Heart left ventricle (tissue), 16 donors: Measurements from ENCODE around the gene ZNF664. TPM values are rescaled to one million over a fixed set of nuclear protein-coding genes. Genes with fewer than 3 reads are reported as not detected.

Experiments
- ATAC-seq, 4 donors: fragments of 200-7000 bp; cut with Tn5 transposase; one replicate each; pipeline ENCODE4 v1.9.1; 2020 to 2022; ENCODE audit warnings: moderate library complexity in 4 of 4, mild to moderate bottlenecking in 3 of 4, moderate number of reproducible peaks in 1 of 4
- DNase-seq, 5 donors: peaks; one replicate each; pipeline ENCODE4 v3.0.0-alpha.2; 2020
- H3K27ac ChIP-seq, 12 donors: fragments of 200-600 bp; sonication (generic) in 4 of 12; one replicate each; pipeline versions ENCODE4 v1.5.0 to v1.8.0; 2016 to 2022; ENCODE audit warnings: mild to moderate bottlenecking in 2 of 12
- H3K27me3 ChIP-seq, 9 donors: fragments of 200-600 bp; sonication (generic) in 2 of 9; one replicate each; pipeline versions ENCODE4 v1.5.1 to v1.8.0; 2016 to 2022; ENCODE audit warnings: mild to moderate bottlenecking in 3 of 9
- H3K36me3 ChIP-seq, 9 donors: fragments of 200-600 bp; sonication (generic) in 2 of 9; one replicate each; pipeline versions ENCODE4 v1.5.0 to v1.8.0; 2018 to 2022; ENCODE audit warnings: mild to moderate bottlenecking in 2 of 9
- H3K4me1 ChIP-seq, 12 donors: fragments of 200-600 bp; sonication (generic) in 4 of 12; one replicate each; pipeline versions ENCODE4 v1.5.0 to v1.8.0; 2016 to 2022; ENCODE audit warnings: mild to moderate bottlenecking in 3 of 12
- H3K4me3 ChIP-seq, 12 donors: fragments of 200-600 bp; sonication (generic) in 4 of 12; one replicate each; pipeline versions ENCODE4 v1.5.0 to v1.8.0; 2017 to 2022; ENCODE audit warnings: mild to moderate bottlenecking in 9 of 12, moderate library complexity in 4 of 12
- H3K9me3 ChIP-seq, 12 donors: fragments of 200-600 bp; sonication (generic) in 4 of 12; one replicate each; pipeline versions ENCODE4 v1.5.0 to v1.8.0; 2016 to 2022; ENCODE audit warnings: mild to moderate bottlenecking in 1 of 12
- CTCF ChIP-seq, 12 donors: fragments of 200-600 bp; sonication (generic) in 4 of 12; IDR thresholded peaks; one replicate each; pipeline versions ENCODE4 v1.5.0 to v1.8.0; 2018 to 2022; ENCODE audit warnings: antibody characterized with exemption in 12 of 12, mild to moderate bottlenecking in 5 of 12
- POLR2A ChIP-seq, 2 donors: fragments of 450-650 bp; IDR thresholded peaks; one replicate each; pipeline ENCODE4 v1.6.1; 2017; ENCODE audit warnings: antibody characterized with exemption in 2 of 2, mild to moderate bottlenecking in 2 of 2, moderate library complexity in 2 of 2
- WGBS, 4 donors: extraction: QIAGEN DNeasy Blood & Tissue Kit in 2 of 4; methylation state at CpG; one replicate each; pipeline versions ENCODE4 v1.1.5 to v1.1.7; 2013 to 2018; 5-methylcytosine and 5-hydroxymethylcytosine counted together
- intact Hi-C, 10 donors: fragments of 100-400 bp; cut with DNase I; formaldehyde crosslinking; loops; one replicate each; pipeline versions ENCODE4 v1.11.1 to v1.14.2; 2022
- polyA plus RNA-seq, 2 donors: library from polyadenylated mRNA; stranded (reverse); fragments of 200-250 nt; gene quantifications; one replicate each; pipeline ENCODE4 v1.2.3, GENCODE V29; 2013
- total RNA-seq, 9 donors: library from RNA; depleted of rRNA in 2 of 9; stranded (reverse); fragments of >200 nt in 2 of 9; fragmentation: NEBNext Ultra II Directional in 3 of 9; extraction: Animal tissue kit (Norgen Biotek cat#: 25700) in 3 of 9; gene quantifications; one replicate each; pipeline versions ENCODE4 v1.1.0 to v1.2.4, GENCODE V29; 2016 to 2023
- donor health status: ischemic (EF 13 %, LVEDD 7.1; RV severe dilation, severe dysfunction).
- donor health status: healthy with polysubstance abuse.
- donor health status: DM: no; HTN: yes; CAD: no.
- donor health status: DM: no; HTN: no; CAD: no.
- donor health status: ischemic (EF 25% LVEDD 6.9; RV normal size, moderate dysfunction).
- donor health status: ischemic (EF 25% LVEDD 5.7; RV mildly dilated, moderate dysfunction).
- donor health status: healthy.
- donor health status: DM: yes; HTN: yes; CAD: no.
- donor health status: ischemic (EF 35%, LVEDD 5.7; RV mildly dilated, moderate dysfunction).
- donor health status: nonischemic (EF 11% LVEDD 7.7; RV severe dilation, severe dysfunction).
- donor health status: DM: yes; HTN: yes; CAD: no.
- donor health status: PGD.
- donor health status: ischemic (EF 29% LVEDD 5.4; RV normal size, mild dysfunction).
- donor health status: nonischemic (EF 23%, LVEDD 6.1; RV moderate dilation, normal function).

Gene ZNF664
- total and polyA plus RNA-seq, 11 donors: 43.1 to 104 (median 73.3) TPM

- intact Hi-C loops: loop anchor here in 1 of 10 donors (10.0 kb wide), 1 partner anchor 116 kb away; no protein-coding TSS in a partner anchor
- Histone ChIP-seq H3K27ac (peak overlapping the region in 3 of 12 donors; percentile 5 to 38 (median 28)), H3K27me3 (no peaks in the 10 kb centered on the region), H3K9me3 (peaks cover 0 to 6% (median 0%) of the 10 kb centered on the region in 12 donors), H3K4me3 (no peak overlapping the region), H3K4me1 (peaks cover 0 to 20% (median 7%) of the 10 kb centered on the region in 12 donors), H3K36me3 (no peaks in the 10 kb centered on the region)
- TF ChIP-seq POLR2A (IDR thresholded peaks at IDR 0.05) (no peak), CTCF (IDR thresholded peaks at IDR 0.05) (no peak)
- 60 to 72% (median 64%) methylated on average over 2 of the region's 2 CpGs for whole genome bisulfite sequencing, 4 donors
- ATAC-seq (peak in 1 of 4 donors; percentile 19), DNase-seq (no peak)
Observed at GRCh38 chr12:124020514-124020949, 47.5 kb downstream of the ZNF664 start.

DNA sequence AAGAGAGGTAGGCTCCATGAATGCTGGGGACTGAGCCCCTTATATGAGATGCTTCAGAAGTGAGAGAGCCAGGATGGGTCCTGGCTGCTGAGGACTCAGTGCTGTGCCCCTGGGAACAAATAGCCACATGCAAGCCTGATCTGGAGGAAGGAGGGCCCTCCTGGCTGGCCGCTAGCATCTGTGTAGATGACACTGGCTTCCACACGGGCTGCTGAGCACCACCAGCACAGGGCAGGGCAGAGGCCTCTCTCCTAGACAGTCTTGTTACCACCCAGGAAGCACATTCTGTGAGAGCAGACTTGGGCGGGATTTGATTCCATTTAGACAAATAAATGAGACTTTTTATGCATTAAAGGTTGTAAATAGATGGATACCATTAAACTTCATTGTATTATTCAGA lies 48.0 kb downstream of the ZNF664 start:
- H3K27me3 ChIP-seq: no peaks in the 10 kb centered on the region
- TF ChIP-seq POLR2A (IDR thresholded peaks at IDR 0.05): no peak
- no peak for TF ChIP-seq CTCF (IDR thresholded peaks at IDR 0.05)
- no peaks in the 10 kb centered on the region for H3K36me3 ChIP-seq
- DNase-seq (no peak), ATAC-seq (peak in 2 of 4 donors; percentile 11 to 17)
- H3K9me3 ChIP-seq: peaks cover 0 to 6% (median 0%) of the 10 kb centered on the region in 12 donors
- 75 to 84% (median 80%) methylated on average over 3 of the region's 3 CpGs for WGBS, 4 donors
- peak overlapping the region in 4 of 12 donors; percentile 5 to 38 (median 26) for H3K27ac ChIP-seq
- no peak overlapping the region for H3K4me3 ChIP-seq
- H3K4me1 ChIP-seq: peaks cover 0 to 20% (median 7%) of the 10 kb centered on the region in 12 donors
- intact Hi-C loops: loop anchor here in 1 of 10 donors (10.0 kb wide), 1 partner anchor 116 kb away; no protein-coding TSS in a partner anchor

- Histone ChIP-seq H3K4me1 (peaks cover 0 to 29% (median 14%) of the 10 kb centered on the region in 12 donors), H3K4me3 (no peak overlapping the region), H3K27me3 (no peaks in the 10 kb centered on the region), H3K36me3 (no peaks in the 10 kb centered on the region), H3K9me3 (peaks cover 0 to 6% (median 0%) of the 10 kb centered on the region in 12 donors), H3K27ac (no peak overlapping the region)
- DNase-seq: no peak
- TF ChIP-seq POLR2A (IDR thresholded peaks at IDR 0.05) (no peak), CTCF (IDR thresholded peaks at IDR 0.05) (no peak)
- no peak for ATAC-seq
- intact Hi-C loops: loop anchor here in 1 of 10 donors (10.0 kb wide), 1 partner anchor 117 kb away; no protein-coding TSS in a partner anchor
- 92 to 94% (median 93%) methylated on average over 3 of the region's 3 CpGs for WGBS, 4 donors
Observed at GRCh38 chr12:124022161-124022560, 49.1 kb downstream of the ZNF664 start.

DNA sequence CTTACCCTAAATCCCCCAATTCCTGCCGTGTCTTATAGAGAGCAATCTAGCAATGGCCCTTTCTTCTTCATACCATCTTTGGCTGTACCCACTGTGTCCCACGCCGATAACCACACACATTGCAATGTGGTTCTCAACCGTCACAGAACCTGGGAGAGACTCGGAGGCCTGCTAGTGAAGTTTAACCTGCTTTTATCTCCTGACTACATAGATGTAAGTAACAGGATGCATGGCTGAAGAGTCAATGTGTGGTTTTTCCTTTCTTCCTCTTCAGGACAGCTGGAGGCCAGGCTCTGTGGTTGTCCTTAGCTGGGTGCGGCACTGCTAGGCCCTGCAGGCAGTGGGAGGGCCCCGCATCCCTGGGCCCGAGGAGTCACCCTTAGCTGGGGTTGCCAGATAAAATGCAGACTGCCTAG lies 51.3 kb downstream of the ZNF664 start:
- no peak overlapping the region for H3K4me3 ChIP-seq
- intact Hi-C loops: loop anchor here in 1 of 10 donors (10.0 kb wide), 1 partner anchor 119 kb away; no protein-coding TSS in a partner anchor
- no peak for TF ChIP-seq POLR2A (IDR thresholded peaks at IDR 0.05)
- no peak for TF ChIP-seq CTCF (IDR thresholded peaks at IDR 0.05)
- peaks cover 0 to 6% (median 0%) of the 10 kb centered on the region in 12 donors for H3K9me3 ChIP-seq
- peaks cover 0 to 39% (median 18%) of the 10 kb centered on the region in 12 donors for H3K4me1 ChIP-seq
- ATAC-seq (no peak), DNase-seq (no peak)
- no peaks in the 10 kb centered on the region for H3K36me3 ChIP-seq
- WGBS, 4 donors: 83 to 90% (median 86%) methylated on average over 8 of the region's 8 CpGs
- no peaks in the 10 kb centered on the region for H3K27me3 ChIP-seq
- H3K27ac ChIP-seq: no peak overlapping the region
